OCI-M2 (cell line): ENCODE data around the gene FTH1.

Source experiments
- DNase-seq: peaks from one replicate; lab custom pipeline; 2025; ENCODE audit not compliant: unreplicated experiment; lab: John Stamatoyannopoulos, UW

Gene FTH1

GRCh38 chr11:61917334-61918109 lies 49.9 kb downstream of the FTH1 start, which contains the start of gene RAB3IL1:
Gene RAB3IL1, minus strand, starts transcription at chr11:61917566. Its CDS starts 199 bp downstream, at chr11:61917367.
- no peak for DNase-seq

DNA sequence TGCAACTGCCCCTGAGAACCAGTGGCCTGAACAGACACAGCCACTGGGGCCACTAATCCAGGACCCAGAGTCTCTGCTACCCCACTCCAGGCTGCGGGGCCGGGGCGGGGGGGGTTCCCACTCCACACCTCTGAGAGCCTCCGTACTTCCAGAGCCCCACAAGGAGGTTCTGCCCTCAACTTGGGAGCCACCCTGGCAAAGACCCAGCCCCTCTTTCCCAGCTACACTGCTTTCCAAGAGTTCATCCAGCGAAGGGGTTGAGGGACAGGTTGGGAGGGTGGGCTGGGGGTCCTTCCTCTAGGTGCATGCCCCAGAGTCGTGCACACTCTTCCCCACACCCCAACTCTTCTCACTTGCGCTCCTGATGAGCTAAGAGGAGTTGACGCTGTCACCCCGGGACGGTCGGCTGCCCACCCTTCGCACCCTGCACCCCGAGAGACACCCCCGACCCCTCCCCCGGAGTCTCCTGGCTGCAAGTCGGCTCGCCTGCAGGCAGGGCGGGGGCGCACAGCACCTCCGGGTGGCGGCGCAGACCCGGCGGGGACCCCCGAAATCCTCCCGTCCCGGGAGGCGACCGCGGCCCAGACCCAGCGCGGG lies 50.6 kb downstream of the FTH1 start:
- no peak for DNase-seq

- no peak for DNase-seq
These were observed 52.8 kb downstream of the FTH1 start for GRCh38 chr11:61914471-61915171.
